Measurements from ENCODE around the gene MARCHF9.
"Not testable (repeated sequence)": the region's sequence is repeated elsewhere in the genome, so short reads cannot be mapped to it uniquely, and the experiment has no call there.

Gene MARCHF9

GRCh38 chr12:57772429-57773322 is 17.8 kb downstream of the MARCHF9 start, which contains the start of gene EEF1AKMT3:
Gene EEF1AKMT3, plus strand, starts transcription at chr12:57772614. Its CDS starts 111 bp downstream, at chr12:57772725.
- DNase-seq: peak in 1 of 2 donors; percentile 41

- DNase-seq: not testable (repeated sequence)
Measured at GRCh38 chr12:57774634-57775033, 19.7 kb downstream of the MARCHF9 start.

DNA sequence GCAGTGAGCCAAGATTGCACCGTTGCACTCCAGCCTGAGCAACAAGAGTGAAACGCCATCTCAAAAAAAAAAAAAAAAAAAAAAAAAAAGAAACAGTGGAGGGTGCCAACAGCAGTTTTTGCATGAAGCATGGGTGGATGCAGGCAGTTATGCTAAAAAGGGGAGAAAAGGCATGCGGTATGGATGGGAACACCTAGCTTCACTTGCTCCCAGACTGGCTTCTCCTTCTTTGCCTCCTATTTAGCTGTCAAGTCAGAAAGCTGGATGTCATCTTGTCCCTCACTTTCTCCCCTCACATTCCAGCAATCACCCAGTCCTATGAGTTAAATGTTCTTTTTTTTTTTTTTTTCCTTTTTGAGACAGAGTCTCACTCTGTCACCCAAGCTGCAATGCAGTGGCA is 20.1 kb downstream of the MARCHF9 start:
- DNase-seq: no peak

GRCh38 chr12:57775563-57776246 is 20.8 kb downstream of the MARCHF9 start:
- DNase-seq: no peak

DNA sequence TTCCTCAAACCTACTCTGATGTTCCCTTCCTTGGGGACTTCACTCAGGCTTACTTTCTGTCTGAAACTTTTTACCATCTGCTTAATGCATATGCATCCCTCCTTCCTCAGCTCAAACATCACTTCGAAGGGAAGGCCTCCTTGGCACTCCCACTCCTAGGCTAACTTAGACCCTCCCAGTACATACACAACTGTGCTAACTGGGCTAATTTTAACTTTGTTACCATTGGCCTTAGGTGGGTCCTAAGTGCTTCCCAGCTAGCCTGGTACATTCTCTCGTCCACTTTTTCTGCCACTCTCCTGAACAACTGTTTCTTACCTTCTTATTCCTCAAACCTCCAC is 21.3 kb downstream of the MARCHF9 start:
- no peak for DNase-seq

DNA sequence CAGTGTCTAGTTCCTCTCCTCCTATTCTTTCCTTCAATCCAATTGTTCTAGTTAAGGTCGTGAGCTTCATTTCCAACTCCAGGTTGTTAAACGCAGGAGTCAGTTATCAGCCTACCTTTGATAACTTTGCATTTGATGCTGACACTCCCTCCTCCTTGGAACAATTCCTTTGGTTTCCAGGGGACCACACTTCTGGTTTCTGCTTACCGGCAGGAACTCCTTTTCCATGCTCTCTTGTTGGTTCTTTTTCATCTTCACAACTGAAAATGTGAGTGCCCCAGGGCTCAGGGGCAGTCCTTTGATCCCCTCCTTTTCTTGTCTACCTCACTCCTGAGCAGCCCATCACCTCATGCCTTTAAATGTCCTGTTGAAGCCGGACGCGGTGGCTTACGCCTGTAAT is 22.5 kb downstream of the MARCHF9 start:
- DNase-seq: no peak

GRCh38 chr12:57777911-57778310 is 23.0 kb downstream of the MARCHF9 start:
- no peak for DNase-seq

DNA sequence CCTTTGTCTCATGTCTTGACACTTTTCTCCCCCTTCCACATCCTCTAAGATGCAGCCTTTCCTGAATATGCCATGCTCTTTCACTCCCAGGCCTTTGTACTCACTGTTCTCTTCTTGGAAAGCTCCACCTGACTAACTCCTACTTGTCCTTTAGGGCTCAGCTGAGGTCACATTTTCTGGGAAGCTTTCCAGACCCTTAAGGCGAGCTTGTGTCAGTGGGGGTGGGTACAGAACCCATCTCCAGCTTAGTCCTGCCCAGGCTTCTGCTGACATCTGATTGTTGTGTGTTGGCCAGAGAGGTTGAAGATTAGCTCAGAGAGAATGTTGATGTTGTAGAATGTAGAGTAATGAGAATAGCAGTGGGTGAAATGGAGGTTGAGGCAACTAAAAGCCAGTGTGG is 24.8 kb downstream of the MARCHF9 start:
- DNase-seq: no peak

DNA sequence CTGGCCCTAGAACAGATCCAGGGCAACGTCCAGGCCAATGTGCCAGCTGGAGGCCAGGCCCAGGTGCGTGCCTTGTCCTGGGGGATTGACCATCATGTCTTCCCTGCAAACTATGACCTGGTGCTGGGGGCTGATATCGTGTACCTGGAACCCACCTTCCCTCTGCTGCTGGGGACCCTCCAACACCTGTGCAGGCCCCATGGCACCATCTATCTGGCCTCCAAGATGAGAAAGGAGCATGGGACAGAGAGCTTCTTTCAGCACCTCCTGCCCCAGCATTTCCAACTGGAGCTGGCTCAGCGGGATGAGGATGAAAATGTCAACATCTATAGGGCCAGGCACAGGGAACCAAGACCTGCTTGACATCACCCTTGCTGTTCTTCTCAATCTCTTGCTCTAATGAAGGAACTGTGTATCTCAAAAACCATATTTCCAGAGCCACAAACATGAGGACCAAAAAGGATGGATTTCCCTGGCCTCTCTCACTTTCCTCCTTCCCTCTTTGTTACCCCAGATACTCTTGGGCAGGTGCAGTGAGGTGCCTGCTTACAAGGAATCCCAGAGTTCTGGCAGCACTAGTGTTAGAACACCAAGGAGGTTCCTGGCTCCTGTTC is 25.5 kb downstream of the MARCHF9 start:
- DNase-seq: no peak

DNA sequence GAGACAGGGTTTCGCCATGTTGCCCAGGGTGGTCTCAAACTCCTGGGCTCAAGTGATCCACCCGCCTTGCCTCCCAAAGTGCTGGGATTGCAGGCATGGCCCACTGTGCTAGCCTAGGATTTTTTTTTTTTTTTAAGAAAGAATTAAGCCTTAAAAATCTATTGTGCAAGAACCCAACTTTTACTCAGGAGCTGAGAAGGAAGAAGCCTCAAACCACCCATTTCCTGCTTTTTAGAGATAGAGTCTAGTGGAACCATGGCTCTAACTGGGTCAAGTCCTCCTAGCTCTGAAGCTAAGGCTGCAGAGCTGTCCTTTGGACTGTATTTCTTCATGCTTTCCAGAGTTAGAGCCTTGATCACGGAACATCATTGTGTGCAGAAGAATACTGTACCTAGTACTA is 26.3 kb downstream of the MARCHF9 start:
- peak in 1 of 2 donors; percentile 31 for DNase-seq

DNA sequence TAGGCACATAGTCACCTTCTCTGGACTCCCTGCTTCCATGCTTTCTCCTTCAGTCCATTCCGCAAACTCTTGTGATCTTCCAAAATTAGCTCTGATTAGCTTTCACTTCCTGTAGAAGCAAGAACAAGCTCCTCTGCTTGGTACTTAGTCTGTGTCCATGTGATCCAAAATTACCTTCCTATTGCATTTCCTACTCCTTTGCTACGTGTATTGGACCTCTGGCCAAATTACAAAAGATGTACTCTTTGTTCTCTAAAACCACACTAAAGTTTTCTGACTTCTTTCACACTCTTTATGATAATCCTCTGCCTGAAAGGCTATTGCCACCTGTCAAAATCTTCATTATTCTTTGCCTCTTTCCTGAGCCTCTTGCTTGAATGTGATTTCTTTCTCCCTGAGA is 26.9 kb downstream of the MARCHF9 start:
- no peak for DNase-seq

DNA sequence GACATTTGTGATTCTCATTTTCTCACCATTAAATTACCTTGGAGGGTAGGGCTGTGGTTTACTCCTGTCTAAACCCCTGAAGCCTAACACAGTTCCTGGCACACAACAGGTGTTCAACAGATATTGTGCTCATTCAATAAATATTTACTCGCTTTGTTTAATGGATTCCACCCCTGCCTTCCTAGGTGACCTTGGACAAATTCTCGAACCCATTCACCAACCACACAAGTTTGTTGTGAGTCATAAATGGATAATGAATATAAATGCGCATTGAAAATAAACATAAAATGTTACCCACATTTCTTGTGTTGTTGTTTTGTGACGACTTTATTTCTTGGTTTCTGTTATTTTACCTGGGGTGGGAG is 27.3 kb downstream of the MARCHF9 start:
- no peak for DNase-seq

DNA sequence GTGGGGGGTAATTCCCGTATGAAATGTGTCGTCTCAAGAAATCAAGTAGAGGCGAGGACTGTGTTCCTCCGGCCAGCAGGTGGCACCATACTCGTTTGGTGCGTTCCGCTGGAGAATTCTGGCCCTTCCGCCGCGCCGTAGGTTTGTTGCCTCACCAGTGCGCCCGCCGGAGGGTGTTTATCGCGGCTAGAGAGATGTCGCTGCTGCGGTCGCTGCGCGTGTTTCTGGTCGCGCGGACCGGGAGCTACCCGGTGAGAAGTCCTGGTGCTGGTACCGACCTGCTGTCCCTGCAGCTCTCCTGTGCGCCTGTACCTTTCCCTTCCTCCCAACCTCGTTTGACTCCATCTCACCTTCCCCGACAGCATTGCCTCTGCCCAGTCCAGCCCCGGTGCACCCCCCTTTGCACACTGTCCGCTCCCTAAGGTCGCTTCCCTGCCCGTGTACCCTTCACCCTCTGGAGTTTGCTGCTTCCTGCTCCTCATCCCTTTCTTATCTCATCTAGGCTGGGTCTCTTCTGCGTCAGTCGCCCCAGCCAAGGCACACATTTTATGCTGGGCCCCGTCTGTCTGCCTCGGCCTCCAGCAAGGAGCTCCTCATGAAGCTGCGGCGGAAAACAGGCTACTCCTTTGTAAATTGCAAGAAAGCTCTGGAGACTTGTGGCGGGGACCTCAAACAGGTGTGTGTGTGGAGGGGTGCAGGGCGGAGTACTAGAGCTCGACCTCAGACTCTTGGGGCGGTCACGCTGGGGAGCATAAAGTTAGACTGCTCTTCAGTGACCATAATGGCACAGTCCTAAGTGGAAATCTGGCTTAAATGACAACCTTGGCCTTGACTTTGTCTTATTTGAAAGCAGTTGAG is 27.9 kb downstream of the MARCHF9 start, which contains the start of gene TSFM:
TSFM (plus strand) TSS at position 180 of the 858 bp plus-strand sequence; CDS start at position 195, 15 bp downstream.
- DNase-seq: peak; percentile 93 to 97

DNA sequence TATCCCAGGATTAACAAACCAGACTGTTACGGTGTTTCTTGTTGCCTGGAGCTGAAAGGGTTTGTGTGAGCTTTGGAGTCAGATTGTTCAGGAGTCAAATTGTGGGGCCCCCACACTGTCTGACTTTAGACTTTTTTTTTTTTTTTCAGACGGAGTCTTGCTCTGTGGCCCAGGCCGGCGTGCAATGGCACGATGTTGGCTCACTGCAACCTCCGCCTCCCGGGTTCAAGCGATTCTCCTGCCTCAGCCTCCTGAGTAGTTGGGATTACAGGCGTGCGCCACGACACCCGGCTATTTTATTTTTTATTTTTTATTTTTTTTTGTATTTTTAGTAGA is 28.5 kb downstream of the MARCHF9 start:
- DNase-seq: no peak

DNA sequence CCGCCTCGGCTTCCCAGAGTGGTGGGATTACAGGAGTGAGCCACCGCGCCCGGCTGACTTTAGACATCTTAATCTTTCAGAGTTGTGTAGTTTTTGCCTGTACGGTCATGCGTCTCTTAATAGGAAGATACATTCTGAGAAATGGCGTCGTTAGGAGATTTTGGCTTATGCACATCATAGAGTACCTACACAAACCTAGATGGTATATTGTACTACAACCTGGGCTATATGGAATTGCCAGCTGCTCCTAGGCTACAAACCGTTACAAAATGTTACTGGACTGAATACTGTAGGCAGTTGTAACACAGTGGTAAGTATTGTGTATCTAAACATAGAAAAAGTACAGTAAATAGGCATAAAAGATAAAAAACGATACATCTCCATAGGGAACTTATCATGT is 29.0 kb downstream of the MARCHF9 start:
- DNase-seq: no peak

GRCh38 chr12:57793920-57794319 is 39.0 kb downstream of the MARCHF9 start:
- no peak for DNase-seq

GRCh38 chr12:57795354-57795753 is 40.5 kb downstream of the MARCHF9 start:
- DNase-seq: no peak

- no peak for DNase-seq
Measured at GRCh38 chr12:57796996-57797395, 42.1 kb downstream of the MARCHF9 start.

- no peak for DNase-seq
Measured at GRCh38 chr12:57797933-57798332, 43.0 kb downstream of the MARCHF9 start.

DNA sequence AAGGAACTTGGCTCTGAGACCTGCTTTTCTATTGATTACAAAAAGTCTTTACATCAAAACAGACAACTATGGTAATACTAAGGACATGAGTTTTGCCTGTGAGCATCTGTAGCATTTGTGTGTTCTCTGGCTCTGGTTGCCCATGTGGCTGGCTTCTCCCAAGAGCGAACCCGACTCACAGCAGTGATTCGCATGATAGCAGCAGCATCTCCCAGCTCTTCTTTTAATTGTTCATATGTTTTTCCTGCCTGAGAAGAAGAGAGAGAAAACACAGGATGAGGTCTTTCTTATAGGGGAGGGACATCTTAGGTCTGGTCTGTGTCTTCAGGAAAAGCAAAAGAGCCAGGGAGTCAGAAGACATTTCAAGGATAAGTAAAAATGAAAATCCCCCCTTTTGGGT is 46.1 kb downstream of the MARCHF9 start:
- no peak for DNase-seq

GRCh38 chr12:57802607-57803006 is 47.7 kb downstream of the MARCHF9 start:
- no peak for DNase-seq

DNA sequence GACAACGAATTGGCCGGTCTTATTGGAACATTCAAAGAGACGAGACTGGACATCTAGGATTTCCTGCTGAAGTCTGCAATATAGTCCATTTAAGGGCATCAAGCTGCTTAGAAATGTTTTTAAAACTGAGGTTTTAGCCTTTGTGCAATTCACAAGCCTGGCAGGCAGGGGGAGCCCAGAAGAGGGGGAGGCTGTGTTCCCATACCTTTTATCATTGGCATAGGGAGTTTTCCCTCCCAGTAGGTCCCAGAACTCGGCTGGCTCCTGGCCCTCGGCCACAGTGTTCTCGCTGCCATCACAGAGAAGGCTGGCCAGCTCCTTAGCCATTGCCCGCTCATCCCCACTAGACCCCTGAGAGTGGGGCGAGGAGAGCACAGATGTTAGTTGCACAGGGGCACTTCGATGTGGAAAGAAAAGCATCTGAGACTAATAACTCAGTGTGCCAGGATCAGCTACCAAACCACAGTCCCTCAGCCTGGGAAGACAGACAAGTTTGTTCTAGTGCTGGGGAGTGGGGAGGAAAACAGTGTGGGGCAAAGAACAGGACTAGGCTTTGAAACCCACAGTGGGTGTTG is 48.5 kb downstream of the MARCHF9 start:
- DNase-seq: peak in 1 of 2 donors; percentile 47

- DNase-seq: no peak
Measured at GRCh38 chr12:57806677-57807076, 51.8 kb downstream of the MARCHF9 start.
